GM23248 (cell line): ENCODE data around the gene P2RY2.

Experiments used
- EZH2 ChIP-seq: fragments of 200-600 bp; sonication (generic); IDR thresholded peaks from 2 replicates; pipeline ENCODE4 v1.6.1; 2018; ENCODE audit warnings: antibody characterized with exemption, mild to moderate bottlenecking; ENCODE audit not compliant: insufficient read depth, poor library complexity, severe bottlenecking
- EZH2phosphoT487 ChIP-seq: fragments of 200-600 bp; sonication (generic); IDR thresholded peaks from 2 replicates; pipeline ENCODE4 v1.6.1; 2018; ENCODE audit warnings: antibody characterized with exemption, moderate library complexity, mild to moderate bottlenecking, low read depth; ENCODE audit not compliant: insufficient read depth

DNA sequence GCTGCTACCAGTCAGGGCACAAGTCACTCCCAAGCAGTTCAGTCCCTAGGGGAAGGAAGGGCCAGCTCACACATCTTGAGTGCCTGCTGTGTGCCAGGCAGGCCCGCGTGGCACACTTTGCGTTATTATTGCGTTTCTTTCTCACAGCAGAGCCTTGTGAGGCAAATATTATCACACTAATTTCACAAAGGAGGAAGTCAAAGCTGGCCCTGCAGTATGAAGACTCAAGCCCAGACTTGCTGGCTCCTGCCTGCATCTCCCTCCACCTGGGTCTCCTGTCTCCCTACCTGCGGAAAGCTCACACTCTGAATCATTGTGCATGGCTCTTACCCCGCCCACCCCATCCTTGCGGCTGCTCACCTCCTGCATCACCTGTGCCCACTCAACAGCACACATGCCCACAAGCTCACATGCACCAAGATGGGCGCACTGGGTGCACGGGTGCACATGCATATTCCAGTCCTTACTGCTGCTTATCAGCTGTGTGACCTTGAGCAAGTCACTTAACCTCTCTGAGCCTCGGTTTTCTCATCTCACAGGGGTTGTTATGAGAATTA lies 31.7 kb upstream of the P2RY2 start:
- TF ChIP-seq EZH2 (no peak), EZH2phosphoT487 (no peak)
